Measurements from ENCODE around the gene IL23R. TPM values are rescaled to one million over a fixed set of nuclear protein-coding genes. Genes with fewer than 3 reads are reported as not detected.

The IL23R gene
- total RNA-seq, 1 experiment from 2014 or later, result not detected

DNA sequence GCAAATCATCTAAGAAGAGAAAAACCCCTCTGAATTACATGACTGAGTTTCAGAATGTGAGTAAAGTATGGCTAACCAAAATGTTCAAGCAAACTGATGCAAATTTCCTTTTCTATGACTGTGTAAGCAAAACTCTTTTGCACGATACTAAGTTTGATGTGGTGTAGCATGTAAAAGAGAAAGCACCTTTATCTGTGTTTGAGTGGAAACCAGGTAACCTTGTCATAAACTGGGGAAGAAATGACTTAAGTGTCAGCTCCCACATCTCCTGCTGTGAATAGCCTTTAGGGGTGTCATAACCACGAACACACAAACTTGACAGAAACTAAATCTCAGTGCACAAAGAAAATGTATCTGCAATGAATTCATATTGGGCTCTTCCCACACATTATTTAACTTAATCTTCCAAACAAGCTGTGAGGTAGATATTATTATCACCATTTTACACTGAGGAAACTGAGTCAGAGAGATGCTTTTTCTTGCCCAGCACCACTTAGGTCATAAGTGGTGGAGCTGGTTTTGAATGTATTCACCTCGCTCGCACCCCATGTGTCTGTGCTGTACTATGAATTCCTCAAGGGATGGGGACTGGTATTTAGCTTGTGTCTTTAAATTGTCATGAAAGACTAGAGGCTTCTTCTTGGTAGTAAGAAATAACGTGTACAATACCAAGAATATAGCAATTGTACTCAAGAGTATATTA lies 108.5 kb downstream of the IL23R start:
- TF ChIP-seq SIN3A (IDR thresholded peaks at IDR 0.05; ENCODE audit: borderline replicate concordance, insufficient read depth, low read depth, low read length) (no peak), TCF7L2 (IDR thresholded peaks at IDR 0.05; ENCODE audit: low read depth, low read length) (no peak), POLR2AphosphoS5 (IDR thresholded peaks at IDR 0.05; ENCODE audit: low read depth, low read length) (no peak)
- TF ChIP-seq, protein P1, sequence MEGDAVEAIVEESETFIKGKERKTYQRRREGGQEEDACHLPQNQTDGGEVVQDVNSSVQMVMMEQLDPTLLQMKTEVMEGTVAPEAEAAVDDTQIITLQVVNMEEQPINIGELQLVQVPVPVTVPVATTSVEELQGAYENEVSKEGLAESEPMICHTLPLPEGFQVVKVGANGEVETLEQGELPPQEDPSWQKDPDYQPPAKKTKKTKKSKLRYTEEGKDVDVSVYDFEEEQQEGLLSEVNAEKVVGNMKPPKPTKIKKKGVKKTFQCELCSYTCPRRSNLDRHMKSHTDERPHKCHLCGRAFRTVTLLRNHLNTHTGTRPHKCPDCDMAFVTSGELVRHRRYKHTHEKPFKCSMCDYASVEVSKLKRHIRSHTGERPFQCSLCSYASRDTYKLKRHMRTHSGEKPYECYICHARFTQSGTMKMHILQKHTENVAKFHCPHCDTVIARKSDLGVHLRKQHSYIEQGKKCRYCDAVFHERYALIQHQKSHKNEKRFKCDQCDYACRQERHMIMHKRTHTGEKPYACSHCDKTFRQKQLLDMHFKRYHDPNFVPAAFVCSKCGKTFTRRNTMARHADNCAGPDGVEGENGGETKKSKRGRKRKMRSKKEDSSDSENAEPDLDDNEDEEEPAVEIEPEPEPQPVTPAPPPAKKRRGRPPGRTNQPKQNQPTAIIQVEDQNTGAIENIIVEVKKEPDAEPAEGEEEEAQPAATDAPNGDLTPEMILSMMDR (IDR thresholded peaks at IDR 0.05), result no peak
- TF ChIP-seq, protein P2, sequence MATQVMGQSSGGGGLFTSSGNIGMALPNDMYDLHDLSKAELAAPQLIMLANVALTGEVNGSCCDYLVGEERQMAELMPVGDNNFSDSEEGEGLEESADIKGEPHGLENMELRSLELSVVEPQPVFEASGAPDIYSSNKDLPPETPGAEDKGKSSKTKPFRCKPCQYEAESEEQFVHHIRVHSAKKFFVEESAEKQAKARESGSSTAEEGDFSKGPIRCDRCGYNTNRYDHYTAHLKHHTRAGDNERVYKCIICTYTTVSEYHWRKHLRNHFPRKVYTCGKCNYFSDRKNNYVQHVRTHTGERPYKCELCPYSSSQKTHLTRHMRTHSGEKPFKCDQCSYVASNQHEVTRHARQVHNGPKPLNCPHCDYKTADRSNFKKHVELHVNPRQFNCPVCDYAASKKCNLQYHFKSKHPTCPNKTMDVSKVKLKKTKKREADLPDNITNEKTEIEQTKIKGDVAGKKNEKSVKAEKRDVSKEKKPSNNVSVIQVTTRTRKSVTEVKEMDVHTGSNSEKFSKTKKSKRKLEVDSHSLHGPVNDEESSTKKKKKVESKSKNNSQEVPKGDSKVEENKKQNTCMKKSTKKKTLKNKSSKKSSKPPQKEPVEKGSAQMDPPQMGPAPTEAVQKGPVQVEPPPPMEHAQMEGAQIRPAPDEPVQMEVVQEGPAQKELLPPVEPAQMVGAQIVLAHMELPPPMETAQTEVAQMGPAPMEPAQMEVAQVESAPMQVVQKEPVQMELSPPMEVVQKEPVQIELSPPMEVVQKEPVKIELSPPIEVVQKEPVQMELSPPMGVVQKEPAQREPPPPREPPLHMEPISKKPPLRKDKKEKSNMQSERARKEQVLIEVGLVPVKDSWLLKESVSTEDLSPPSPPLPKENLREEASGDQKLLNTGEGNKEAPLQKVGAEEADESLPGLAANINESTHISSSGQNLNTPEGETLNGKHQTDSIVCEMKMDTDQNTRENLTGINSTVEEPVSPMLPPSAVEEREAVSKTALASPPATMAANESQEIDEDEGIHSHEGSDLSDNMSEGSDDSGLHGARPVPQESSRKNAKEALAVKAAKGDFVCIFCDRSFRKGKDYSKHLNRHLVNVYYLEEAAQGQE (IDR thresholded peaks at IDR 0.05; ENCODE audit: insufficient read depth in 1 of 2, low read depth in 2 of 2, low read length in 1 of 2), result no peak
- POLR2A ChIA-PET, result interaction anchor here (0.6 kb wide), 1 partner anchor 1110 kb away, joined by 3 read pairs; no protein-coding TSS in a partner anchor
- BruUV-seq (replicated peaks), result no TSS peak
- H3K4me3 ChIP-seq (ENCODE audit: low read depth in 2 of 2, low read length in 2 of 2), result no peak overlapping the region
- no peaks in the 10 kb centered on the region for H3K9me3 ChIP-seq (ENCODE audit: control insufficient read depth, insufficient read depth, low read depth, low read length)
- ATAC-seq (no peak), DNase-seq (ENCODE audit: low read depth, low spot score) (no peak)
- intact Hi-C loops (cut with micrococcal nuclease; ENCODE audit: unreplicated experiment) (loop anchor here (10.0 kb wide), 1 partner anchor 60 kb away; no protein-coding TSS in a partner anchor), in situ Hi-C loops (cut with HindIII; ENCODE audit: low pct_unique_long_range_greater_than_20kb, low sequenced_read_pairs) (no loop called here)
- no peaks in the 10 kb centered on the region for H3K36me3 ChIP-seq (ENCODE audit: control insufficient read depth, insufficient read depth, low read length)
- CTCF ChIA-PET, result no interaction called here
- H3K27me3 ChIP-seq (ENCODE audit: control insufficient read depth, insufficient read depth, low read length), result no peaks in the 10 kb centered on the region
- no peaks in the 10 kb centered on the region for H3K4me1 ChIP-seq (ENCODE audit: control insufficient read depth, insufficient read depth, low read length)
- no peak overlapping the region for H3K27ac ChIP-seq (ENCODE audit: low read length)

DNA sequence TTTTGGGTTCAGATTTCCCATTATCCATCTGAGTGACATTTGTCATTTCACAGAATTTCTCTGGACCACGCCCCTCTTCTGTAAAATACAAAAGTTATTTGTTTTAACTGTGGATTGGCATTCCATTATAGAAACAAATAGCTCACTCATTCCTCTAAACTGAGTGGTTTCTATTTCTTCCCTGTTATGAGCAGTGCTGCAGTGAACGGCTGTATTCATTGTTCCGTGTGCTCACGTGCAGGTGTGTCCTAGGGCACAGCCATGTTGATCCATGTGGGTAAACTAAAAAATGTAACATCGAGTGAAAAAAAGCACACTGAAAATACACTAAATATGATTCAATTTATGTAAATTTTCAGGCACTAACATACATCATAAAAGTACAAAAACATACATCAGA lies 114.4 kb downstream of the IL23R start:
- Histone ChIP-seq H3K36me3 (ENCODE audit: control insufficient read depth, insufficient read depth, low read length) (no peaks in the 10 kb centered on the region), H3K27ac (ENCODE audit: low read length) (no peak overlapping the region), H3K9me3 (ENCODE audit: control insufficient read depth, insufficient read depth, low read depth, low read length) (no peaks in the 10 kb centered on the region), H3K4me1 (ENCODE audit: control insufficient read depth, insufficient read depth, low read length) (no peaks in the 10 kb centered on the region), H3K27me3 (ENCODE audit: control insufficient read depth, insufficient read depth, low read length) (0 out of 2 replicates have a peak, but pooled peaks cover 3% of the 10 kb centered on the region), H3K4me3 (ENCODE audit: low read depth in 2 of 2, low read length in 2 of 2) (no peak overlapping the region)
- in situ Hi-C loops (cut with HindIII; ENCODE audit: low pct_unique_long_range_greater_than_20kb, low sequenced_read_pairs), result no loop called here
- no TSS peak for BruUV-seq (replicated peaks)
- intact Hi-C loops (cut with micrococcal nuclease; ENCODE audit: unreplicated experiment), result no loop called here
- ATAC-seq (no peak), DNase-seq (ENCODE audit: low read depth, low spot score) (no peak)
- CTCF ChIA-PET, result no interaction called here
- POLR2A ChIA-PET, result no interaction called here
- TF ChIP-seq POLR2AphosphoS5 (IDR thresholded peaks at IDR 0.05; ENCODE audit: low read depth, low read length) (no peak), TCF7L2 (IDR thresholded peaks at IDR 0.05; ENCODE audit: low read depth, low read length) (no peak), SIN3A (IDR thresholded peaks at IDR 0.05; ENCODE audit: borderline replicate concordance, insufficient read depth, low read depth, low read length) (no peak)
- TF ChIP-seq, protein P2 (IDR thresholded peaks at IDR 0.05; ENCODE audit: insufficient read depth in 1 of 2, low read depth in 2 of 2, low read length in 1 of 2), result no peak
- TF ChIP-seq, protein P1 (IDR thresholded peaks at IDR 0.05), result no peak
